Lower leg skin (tissue), 4 donors: ENCODE results near the gene STAT3. TPM values are rescaled to one million over a fixed set of nuclear protein-coding genes. Genes with fewer than 3 reads are reported as not detected.

Experiments used
- DNase-seq, 2 donors: peaks; one replicate each; pipeline ENCODE4 v3.0.0-alpha.2; 2019; ENCODE audit warnings: low spot score in 2 of 2
- H3K4me3 ChIP-seq: fragments of 200-600 bp; sonication (generic); 2 replicates; pipeline ENCODE4 v1.5.1; 2017; ENCODE audit warnings: mild to moderate bottlenecking, low read depth; ENCODE audit not compliant: poor library complexity, severe bottlenecking
- POLR2A ChIP-seq, 2 donors: fragments of 450-650 bp; IDR thresholded peaks; one replicate each; pipeline ENCODE4 v1.6.1; 2016 to 2017; ENCODE audit warnings: antibody characterized with exemption in 2 of 2, mild to moderate bottlenecking in 1 of 2, moderate library complexity in 1 of 2
- WGBS, 2 donors: methylation state at CpG; one replicate each; pipeline ENCODE4 v1.1.5; 2018; 5-methylcytosine and 5-hydroxymethylcytosine counted together
- intact Hi-C: fragments of 100-400 bp; cut with DNase I; formaldehyde crosslinking; loops from one replicate; pipeline ENCODE4 v1.15.0; 2023; ENCODE audit warnings: low total_unique reads
- total RNA-seq, 4 donors: library from RNA; depleted of rRNA; stranded (reverse); fragments of >200 nt; gene quantifications; one replicate each; pipeline ENCODE4 v1.1.0, GENCODE V29; 2016
- TF ChIP-seq, protein P1 (sequence below), 3 donors: fragments of 450-650 bp; IDR thresholded peaks; one replicate each; pipeline ENCODE4 v1.5.1; 2016; ENCODE audit warnings: antibody characterized with exemption in 3 of 3, mild to moderate bottlenecking in 3 of 3, moderate library complexity in 2 of 3

STAT3 gene
- total RNA-seq, 4 donors from 2014 or later: 109 to 149 (median 124) TPM

DNA sequence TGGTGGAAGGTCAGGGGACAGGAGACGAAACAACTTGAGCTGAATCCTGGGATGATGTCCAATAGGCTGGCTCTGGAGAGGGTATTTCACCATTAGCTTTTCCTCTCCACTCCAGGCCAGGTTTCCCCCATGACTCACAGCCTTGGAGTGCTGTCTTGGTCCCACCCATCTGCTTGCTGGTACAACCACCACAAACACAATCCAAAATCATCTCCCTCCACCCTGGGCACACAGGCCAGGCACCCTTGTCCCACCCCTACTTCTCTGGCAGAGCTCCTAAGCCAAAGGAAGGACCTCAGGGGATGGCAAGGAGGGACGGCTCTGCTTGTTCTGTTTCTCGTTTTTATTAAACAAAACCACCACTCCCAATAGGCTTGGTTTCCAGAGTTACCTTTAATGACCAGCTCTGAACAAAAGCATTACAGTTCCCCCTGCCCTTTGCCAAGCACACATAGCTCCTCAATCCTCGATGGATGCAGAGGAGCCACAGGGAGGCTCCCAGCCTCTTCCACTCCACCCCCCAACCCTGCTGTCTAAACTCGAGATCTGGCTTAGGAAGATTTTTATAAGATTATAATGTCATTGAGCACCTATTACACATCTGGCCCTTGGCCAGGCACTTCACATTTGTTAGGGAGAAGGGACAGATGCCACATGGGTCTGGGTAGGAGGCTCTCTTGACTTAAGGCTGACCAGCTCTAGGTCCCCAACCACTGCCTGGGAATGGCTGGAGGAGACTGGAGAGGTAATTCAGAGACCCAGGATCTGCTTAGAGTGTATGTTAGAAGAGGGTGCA is 21.5 kb upstream of the STAT3 start:
- TF ChIP-seq, protein P1, sequence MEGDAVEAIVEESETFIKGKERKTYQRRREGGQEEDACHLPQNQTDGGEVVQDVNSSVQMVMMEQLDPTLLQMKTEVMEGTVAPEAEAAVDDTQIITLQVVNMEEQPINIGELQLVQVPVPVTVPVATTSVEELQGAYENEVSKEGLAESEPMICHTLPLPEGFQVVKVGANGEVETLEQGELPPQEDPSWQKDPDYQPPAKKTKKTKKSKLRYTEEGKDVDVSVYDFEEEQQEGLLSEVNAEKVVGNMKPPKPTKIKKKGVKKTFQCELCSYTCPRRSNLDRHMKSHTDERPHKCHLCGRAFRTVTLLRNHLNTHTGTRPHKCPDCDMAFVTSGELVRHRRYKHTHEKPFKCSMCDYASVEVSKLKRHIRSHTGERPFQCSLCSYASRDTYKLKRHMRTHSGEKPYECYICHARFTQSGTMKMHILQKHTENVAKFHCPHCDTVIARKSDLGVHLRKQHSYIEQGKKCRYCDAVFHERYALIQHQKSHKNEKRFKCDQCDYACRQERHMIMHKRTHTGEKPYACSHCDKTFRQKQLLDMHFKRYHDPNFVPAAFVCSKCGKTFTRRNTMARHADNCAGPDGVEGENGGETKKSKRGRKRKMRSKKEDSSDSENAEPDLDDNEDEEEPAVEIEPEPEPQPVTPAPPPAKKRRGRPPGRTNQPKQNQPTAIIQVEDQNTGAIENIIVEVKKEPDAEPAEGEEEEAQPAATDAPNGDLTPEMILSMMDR (IDR thresholded peaks at IDR 0.05): no peak
- no peak for TF ChIP-seq POLR2A (IDR thresholded peaks at IDR 0.05)
- DNase-seq: peak; percentile 89 to 95
- 3 to 15% methylated on average over 4 to 5 of the region's 5 CpGs for WGBS, 2 donors
- intact Hi-C loops: no loop called here
- H3K4me3 ChIP-seq: no peak overlapping the region

DNA sequence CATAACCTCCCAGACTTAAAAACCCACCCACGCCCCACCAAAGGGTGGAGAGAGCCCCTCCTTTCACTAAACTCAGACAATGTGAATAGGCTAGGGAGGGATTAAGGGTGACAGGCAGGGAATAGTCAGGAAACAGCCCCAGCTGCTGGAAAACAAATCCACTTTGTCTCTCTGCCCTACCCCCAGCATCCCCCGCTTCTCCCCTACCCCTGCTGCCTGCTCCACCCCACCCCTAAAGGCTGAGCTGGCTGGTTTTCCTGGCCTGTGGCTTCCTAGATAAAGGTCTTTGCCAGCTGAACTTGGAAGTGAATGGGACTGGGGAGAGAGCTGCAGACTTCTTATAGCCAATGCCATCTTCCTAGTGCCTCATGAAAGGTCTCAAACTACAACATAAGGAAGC is 19.8 kb upstream of the STAT3 start:
- TF ChIP-seq, protein P1 (IDR thresholded peaks at IDR 0.05): no peak
- no peak for TF ChIP-seq POLR2A (IDR thresholded peaks at IDR 0.05)
- 10 to 12% methylated on average over 2 of the region's 2 CpGs for WGBS, 2 donors
- no peak overlapping the region for H3K4me3 ChIP-seq
- intact Hi-C loops: no loop called here
- no peak for DNase-seq

DNA sequence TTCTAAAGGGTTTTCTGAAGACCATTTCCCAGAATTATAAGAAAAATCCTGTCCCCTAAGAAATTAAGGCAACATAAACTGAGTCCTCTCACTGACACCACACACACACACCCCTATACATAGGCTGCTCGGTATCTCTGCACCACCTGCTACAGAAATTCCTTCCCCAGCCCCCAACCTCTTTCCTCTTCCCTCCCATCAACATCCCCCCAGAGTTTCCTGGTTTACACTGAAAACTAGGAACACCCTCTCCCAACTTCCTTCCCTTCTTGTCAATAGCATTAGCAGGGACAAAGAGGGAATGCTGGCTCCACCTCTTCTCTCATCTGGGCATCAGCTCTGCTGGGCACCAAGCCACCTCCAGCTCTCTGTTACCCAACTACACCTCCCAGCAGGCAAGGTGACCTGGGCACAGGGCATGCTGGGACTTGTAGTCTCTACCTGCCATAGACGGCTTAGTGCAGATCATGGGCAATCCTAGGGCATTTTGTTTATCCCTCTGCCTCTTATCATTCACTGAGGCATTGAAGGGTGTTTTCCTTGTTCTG is 19.1 kb upstream of the STAT3 start:
- no peak for TF ChIP-seq POLR2A (IDR thresholded peaks at IDR 0.05)
- TF ChIP-seq, protein P1 (IDR thresholded peaks at IDR 0.05): no peak
- 0 to 2% methylated on average over 2 of the region's 2 CpGs for WGBS, 2 donors
- intact Hi-C loops: no loop called here
- H3K4me3 ChIP-seq: no peak overlapping the region
- DNase-seq: peak; percentile 89 to 97

DNA sequence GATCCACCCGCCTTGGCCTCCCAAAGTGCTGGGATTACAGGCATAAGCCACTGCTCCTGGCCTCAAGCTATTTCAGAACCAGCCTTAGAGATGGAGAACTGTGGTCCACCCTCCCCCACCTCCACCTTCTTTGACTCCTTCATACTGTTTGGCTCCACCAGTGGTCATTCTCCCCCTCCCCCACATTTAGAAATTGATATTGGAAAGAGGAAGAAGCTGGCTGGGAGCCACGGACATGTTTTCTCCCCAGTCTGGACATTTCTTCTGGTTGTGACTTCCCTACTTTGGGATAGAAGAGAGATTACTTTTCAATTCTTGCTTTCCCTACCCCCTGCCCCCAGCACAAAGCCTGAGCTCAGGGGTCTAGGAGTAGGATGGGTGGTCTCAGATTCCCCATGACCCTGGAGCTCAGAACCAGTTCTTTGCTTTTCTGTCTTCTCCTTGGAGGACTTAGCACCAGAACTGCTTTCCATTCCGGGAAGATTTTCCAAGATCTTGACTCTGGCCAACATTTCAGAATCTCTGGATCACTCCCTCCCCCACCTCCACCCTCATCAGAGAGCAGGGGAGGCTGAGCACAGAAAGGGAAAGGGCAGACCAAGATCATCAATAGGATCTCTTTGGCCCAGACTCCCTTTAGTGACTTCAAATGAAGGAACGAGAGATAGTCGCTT is 18.5 kb upstream of the STAT3 start:
- DNase-seq: no peak
- intact Hi-C loops: no loop called here
- H3K4me3 ChIP-seq: no peak overlapping the region
- TF ChIP-seq, protein P1 (IDR thresholded peaks at IDR 0.05): no peak
- TF ChIP-seq POLR2A (IDR thresholded peaks at IDR 0.05): no peak
- WGBS, 2 donors: 25 to 29% methylated on average over 5 of the region's 5 CpGs

DNA sequence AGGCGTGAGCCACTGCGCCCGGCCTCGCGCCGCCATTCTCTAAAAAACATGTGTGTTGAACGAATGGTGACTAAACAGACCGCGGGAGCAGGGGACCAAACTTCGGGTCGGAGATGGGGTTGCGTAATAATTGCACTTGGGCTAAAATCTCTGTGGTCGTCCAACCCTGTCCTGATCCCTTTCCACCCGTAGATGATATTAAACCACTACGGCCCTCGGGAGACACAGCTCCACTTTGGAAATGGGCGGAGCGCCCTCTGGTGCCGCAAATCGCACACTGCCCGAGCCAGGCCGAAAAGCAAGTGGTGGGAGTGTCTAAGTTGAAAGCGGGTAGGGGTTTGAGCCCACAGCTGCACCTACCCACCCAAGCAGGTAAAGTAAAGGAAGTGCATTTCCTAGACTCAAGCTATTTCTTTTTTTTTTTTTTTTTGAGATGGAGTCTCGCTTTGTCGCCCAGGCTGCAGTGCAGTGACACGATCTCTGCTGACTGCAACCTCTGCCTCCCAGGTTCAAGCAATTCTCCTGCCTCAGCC is 17.8 kb upstream of the STAT3 start:
- intact Hi-C loops: no loop called here
- TF ChIP-seq, protein P1 (IDR thresholded peaks at IDR 0.05): peak in 1 of 3 donors; percentile 87
- TF ChIP-seq POLR2A (IDR thresholded peaks at IDR 0.05): no peak
- peak; percentile 83 to 97 for DNase-seq
- 39 to 40% methylated on average over 26 of the region's 26 CpGs for WGBS, 2 donors
- H3K4me3 ChIP-seq: no peak overlapping the region
